MM.1S (cell line): Measurements from ENCODE around the gene IGSF9B.

Experiments
- DNase-seq: peaks from one replicate; pipeline ENCODE4 v3.0.0-alpha.2; 2015
- H2AFZ ChIP-seq: fragments of 300-600 bp; sonication (generic); 2 replicates; pipeline ENCODE4 v1.6.0; 2016; ENCODE audit warnings: antibody characterized with exemption, low read length
- H3F3A ChIP-seq: fragments of 300-600 bp; sonication (generic); 2 replicates; pipeline ENCODE4 v1.6.1; 2016; ENCODE audit warnings: mild to moderate bottlenecking, antibody characterized with exemption, low read length, moderate library complexity, mixed read lengths; ENCODE audit not compliant: insufficient read depth
- H3K27ac ChIP-seq: fragments of 300-600 bp; sonication (generic); 2 replicates; pipeline ENCODE4 v1.5.1; 2016; ENCODE audit warnings: mild to moderate bottlenecking, low read length
- H3K27me3 ChIP-seq: fragments of 300-600 bp; sonication (generic); replicated peaks from 2 replicates; pipeline ENCODE4 v1.6.0; 2016; ENCODE audit warnings: low read length; ENCODE audit not compliant: insufficient read depth
- H3K36me3 ChIP-seq: fragments of 300-600 bp; sonication (generic); replicated peaks from 2 replicates; pipeline ENCODE4 v1.6.1; 2016; ENCODE audit warnings: mild to moderate bottlenecking, low read length, mixed read lengths; ENCODE audit not compliant: insufficient read depth
- H3K4me1 ChIP-seq: fragments of 300-600 bp; sonication (generic); 2 replicates; pipeline ENCODE4 v1.6.1; 2016; ENCODE audit warnings: low read length, mixed read lengths
- H3K4me2 ChIP-seq: fragments of 300-600 bp; sonication (generic); 2 replicates; pipeline ENCODE4 v1.6.0; 2016; ENCODE audit warnings: low read depth, low read length
- H3K4me3 ChIP-seq: fragments of 300-600 bp; sonication (generic); 2 replicates; pipeline ENCODE4 v1.5.1; 2016; ENCODE audit warnings: low read length, mixed read lengths
- H3K79me2 ChIP-seq: fragments of 300-600 bp; sonication (generic); 2 replicates; pipeline ENCODE4 v1.6.1; 2016; ENCODE audit warnings: mixed run types, low read length, mixed read lengths
- H3K9ac ChIP-seq: fragments of 300-600 bp; sonication (generic); 2 replicates; pipeline ENCODE4 v1.6.1; 2016; ENCODE audit warnings: low read length, mixed read lengths
- H3K9me2 ChIP-seq: fragments of 300-600 bp; sonication (generic); replicated peaks from 2 replicates; pipeline ENCODE4 v1.6.1; 2016; ENCODE audit warnings: mild to moderate bottlenecking, low read length, mixed read lengths; ENCODE audit not compliant: insufficient read depth
- H3K9me3 ChIP-seq: fragments of 300-600 bp; sonication (generic); replicated peaks from 2 replicates; pipeline ENCODE4 v1.6.1; 2016; ENCODE audit warnings: mild to moderate bottlenecking, low read length, mixed read lengths; ENCODE audit not compliant: insufficient read depth
- H4K20me1 ChIP-seq: fragments of 300-600 bp; sonication (generic); 2 replicates; pipeline ENCODE4 v1.6.1; 2016; ENCODE audit warnings: mild to moderate bottlenecking, low read length, moderate library complexity, mixed read lengths; ENCODE audit not compliant: insufficient read depth
- CTCF ChIP-seq: fragments of 300-600 bp; sonication (generic); IDR thresholded peaks from 2 replicates; pipeline ENCODE4 v1.5.1; 2016; ENCODE audit warnings: antibody characterized with exemption, low read length, mixed read lengths
- EZH2 ChIP-seq: fragments of 300-600 bp; sonication (generic); optimal IDR thresholded peaks from 2 replicates; pipeline ENCODE3; 2017; ENCODE audit warnings: low read depth, mild to moderate bottlenecking, antibody characterized with exemption, low read length, mixed read lengths
- EZH2phosphoT487 ChIP-seq: fragments of 300-600 bp; sonication (generic); IDR thresholded peaks from 2 replicates; pipeline ENCODE4 v1.6.1; 2018; ENCODE audit warnings: antibody characterized with exemption, low read length

Gene IGSF9B

GRCh38 chr11:133955081-133955891, 1.5 kb downstream of the IGSF9B start:
- no peaks in the 10 kb centered on the region for H3K9me3 ChIP-seq
- H2AFZ ChIP-seq = no peak overlapping the region
- no peak overlapping the region for H3K9ac ChIP-seq
- no peak overlapping the region for H3K4me3 ChIP-seq
- no peaks in the 10 kb centered on the region for H3F3A ChIP-seq
- H4K20me1 ChIP-seq = no peaks in the 10 kb centered on the region
- TF ChIP-seq EZH2phosphoT487 (no peak), CTCF (no peak), EZH2 (no peak)
- H3K36me3 ChIP-seq = no peaks in the 10 kb centered on the region
- H3K79me2 ChIP-seq = no peaks in the 10 kb centered on the region
- no peaks in the 10 kb centered on the region for H3K9me2 ChIP-seq
- H3K27me3 ChIP-seq = no peaks in the 10 kb centered on the region
- H3K27ac ChIP-seq = no peak overlapping the region
- no peak for DNase-seq
- no peaks in the 10 kb centered on the region for H3K4me1 ChIP-seq
- no peak overlapping the region for H3K4me2 ChIP-seq

- Histone ChIP-seq H3K4me2 (no peak overlapping the region), H2AFZ (no peak overlapping the region), H3K4me3 (no peak overlapping the region), H3K79me2 (no peaks in the 10 kb centered on the region), H3K9ac (no peak overlapping the region), H3K27ac (no peak overlapping the region), H3K9me3 (no peaks in the 10 kb centered on the region), H3K27me3 (no peaks in the 10 kb centered on the region), H3K36me3 (no peaks in the 10 kb centered on the region), H3F3A (no peaks in the 10 kb centered on the region), H3K9me2 (no peaks in the 10 kb centered on the region), H3K4me1 (no peaks in the 10 kb centered on the region), H4K20me1 (no peaks in the 10 kb centered on the region)
- DNase-seq = no peak
- TF ChIP-seq CTCF (no peak), EZH2phosphoT487 (no peak), EZH2 (no peak)
These were observed 2.8 kb downstream of the IGSF9B start for GRCh38 chr11:133953999-133954398.

- H3F3A ChIP-seq = no peaks in the 10 kb centered on the region
- no peaks in the 10 kb centered on the region for H3K79me2 ChIP-seq
- no peak overlapping the region for H3K4me2 ChIP-seq
- no peak overlapping the region for H3K4me3 ChIP-seq
- no peak for DNase-seq
- no peaks in the 10 kb centered on the region for H3K36me3 ChIP-seq
- no peaks in the 10 kb centered on the region for H3K9me2 ChIP-seq
- no peak for TF ChIP-seq CTCF
- no peak for TF ChIP-seq EZH2phosphoT487
- no peak for TF ChIP-seq EZH2
- no peak overlapping the region for H3K27ac ChIP-seq
- no peaks in the 10 kb centered on the region for H3K4me1 ChIP-seq
- H3K27me3 ChIP-seq = no peaks in the 10 kb centered on the region
- H3K9me3 ChIP-seq = no peaks in the 10 kb centered on the region
- H2AFZ ChIP-seq = no peak overlapping the region
- no peaks in the 10 kb centered on the region for H4K20me1 ChIP-seq
- no peak overlapping the region for H3K9ac ChIP-seq
These were observed 3.2 kb downstream of the IGSF9B start for GRCh38 chr11:133953547-133953946.
